Stimulated activated CD8-positive, alpha-beta memory T cell treated with anti-CD3 and anti-CD28 coated beads, Interleukin-4, amount 100 ng/mL, for 1 hour (primary cell): ENCODE results near the gene PTPRK.

ENCODE experiments used
- DNase-seq, 2 donors: peaks; one replicate each; pipeline ENCODE4 v3.0.0-alpha.2; 2020; ENCODE audit warnings: low read depth in 2 of 2, low spot score in 1 of 2

PTPRK gene

GRCh38 chr6:128039543-128039942 lies 480.9 kb downstream of the PTPRK start:
- DNase-seq = no peak

DNA sequence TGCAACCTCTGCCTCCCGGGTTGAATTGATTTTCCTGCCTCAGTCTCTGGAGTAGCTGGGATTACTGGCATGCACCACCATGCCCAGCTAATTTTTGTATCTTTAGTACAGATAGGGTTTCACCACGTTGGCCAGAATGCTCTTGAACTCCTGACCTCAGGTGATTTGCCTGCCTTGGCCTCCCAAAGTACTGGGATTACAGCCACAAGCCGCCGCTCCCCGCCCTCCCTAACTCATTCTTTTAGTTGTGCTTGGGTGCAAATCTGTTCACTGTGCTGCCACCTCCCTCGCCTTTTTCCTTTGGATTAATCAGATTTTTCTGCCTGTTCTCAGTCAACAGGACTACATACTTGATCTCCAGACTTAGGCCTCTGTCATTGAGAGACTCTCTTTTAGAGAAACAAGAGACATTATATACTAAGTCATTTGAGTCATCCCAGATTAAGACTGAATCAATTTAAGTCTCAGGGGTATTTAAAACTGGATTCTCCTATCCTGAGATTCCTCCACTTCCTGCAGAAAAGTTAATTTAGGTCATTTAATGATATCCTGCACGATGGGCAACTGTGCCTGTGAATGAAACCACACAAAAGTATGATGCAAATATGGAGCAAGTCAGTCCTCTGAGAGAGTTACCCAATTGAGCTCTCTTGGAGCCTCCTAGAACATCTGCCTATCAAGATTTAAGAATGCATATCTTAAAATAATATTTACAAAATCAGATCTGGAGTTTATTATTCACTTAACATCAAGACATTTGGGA lies 483.4 kb downstream of the PTPRK start:
- no peak for DNase-seq

DNA sequence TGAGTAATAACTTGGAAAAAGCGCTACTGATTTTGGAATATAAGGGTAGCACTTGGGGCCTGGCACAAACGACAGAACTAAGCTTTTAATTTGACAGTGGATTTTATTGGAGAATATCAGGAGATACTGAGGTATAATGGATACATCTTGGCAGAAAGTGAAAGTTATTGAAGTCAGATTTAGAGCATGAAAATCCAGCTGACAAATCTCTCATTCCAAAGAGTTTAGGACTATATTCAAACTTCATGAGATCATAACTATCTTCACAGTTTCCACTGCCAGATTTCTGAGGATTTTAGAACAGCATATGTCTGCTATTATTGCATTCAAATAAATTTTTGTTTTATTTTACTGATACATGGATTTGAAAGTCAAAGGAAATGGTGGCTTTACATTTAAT lies 487.2 kb downstream of the PTPRK start:
- DNase-seq = no peak

GRCh38 chr6:128032042-128032441 lies 488.4 kb downstream of the PTPRK start:
- DNase-seq = no peak

DNA sequence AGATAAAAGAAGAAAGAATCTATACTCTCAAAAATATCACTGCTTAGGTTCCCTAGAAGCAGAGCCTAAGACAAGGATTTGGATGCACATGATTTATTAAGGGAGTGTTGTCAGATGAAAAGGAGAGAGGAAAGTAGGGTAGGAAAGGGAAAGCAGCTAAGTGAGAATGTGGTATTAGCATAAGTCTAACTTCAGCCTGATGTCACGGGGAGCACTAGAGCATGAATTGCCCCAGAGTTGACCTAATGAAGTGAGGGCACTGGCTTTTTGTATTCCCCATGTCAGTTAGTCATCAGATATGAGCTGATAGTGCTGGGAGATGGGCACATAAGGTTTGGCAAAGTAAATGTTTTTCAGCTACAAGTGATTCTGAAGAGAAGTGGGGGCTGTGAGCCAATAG lies 490.6 kb downstream of the PTPRK start:
- DNase-seq = no peak

GRCh38 chr6:128028183-128028582 lies 492.2 kb downstream of the PTPRK start:
- no peak for DNase-seq

GRCh38 chr6:128025478-128025877 lies 494.9 kb downstream of the PTPRK start:
- DNase-seq = no peak

- no peak for DNase-seq
Measured at GRCh38 chr6:128024969-128025368, 495.4 kb downstream of the PTPRK start.

DNA sequence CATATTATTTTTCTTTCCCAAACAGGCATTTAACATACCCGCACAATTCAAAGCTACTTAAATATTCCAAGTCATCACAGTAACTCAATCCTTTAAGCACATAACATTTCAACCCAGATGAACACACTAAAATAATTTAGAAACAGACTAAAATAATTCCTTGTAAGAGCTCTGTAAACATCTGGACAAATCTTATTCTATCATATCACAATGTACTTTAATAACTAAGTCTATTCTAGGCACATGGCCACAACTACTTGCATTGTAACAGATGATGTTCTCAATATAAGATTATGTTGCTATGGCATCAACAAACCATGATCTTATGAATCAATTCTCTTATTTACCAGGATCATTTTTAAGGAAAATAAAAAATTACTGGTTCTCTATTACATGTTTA lies 496.4 kb downstream of the PTPRK start:
- no peak for DNase-seq

DNA sequence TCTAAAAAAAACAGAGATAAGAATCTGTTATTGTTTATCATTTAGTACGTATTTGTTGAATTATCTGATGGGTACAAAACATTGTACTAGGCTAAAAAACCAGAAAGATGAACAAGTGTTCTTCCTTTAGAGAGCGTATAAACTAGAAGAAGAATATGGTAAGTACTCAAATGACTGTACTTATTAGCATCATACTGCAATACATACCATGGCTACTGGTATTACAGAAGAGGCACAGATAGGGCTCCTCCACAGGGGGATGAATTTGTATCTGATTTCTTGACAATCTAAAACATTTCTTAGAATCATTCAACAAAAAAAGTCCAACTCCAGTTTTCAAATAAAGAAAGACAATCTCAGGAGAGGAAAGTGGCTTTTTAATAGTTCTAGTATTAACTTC lies 501.6 kb downstream of the PTPRK start:
- DNase-seq = no peak

DNA sequence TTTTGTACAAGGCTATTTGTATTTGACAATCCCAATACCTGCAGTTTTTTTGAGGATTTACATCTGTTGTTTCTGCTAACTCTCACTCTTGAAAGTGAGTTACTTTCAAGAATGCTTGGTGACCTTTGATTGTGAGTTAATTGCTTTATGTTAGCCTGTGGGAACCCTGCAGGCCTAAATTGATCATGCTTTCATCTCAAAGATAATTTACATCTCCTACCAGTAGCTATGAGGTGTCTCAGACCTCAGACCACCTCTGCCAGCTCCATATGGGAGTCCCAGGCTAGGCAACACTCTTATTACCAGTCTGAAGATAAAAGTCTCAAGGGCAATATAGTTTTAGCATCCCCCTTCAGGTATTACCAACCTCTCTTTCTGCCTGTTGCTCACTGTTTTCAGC lies 503.1 kb downstream of the PTPRK start:
- DNase-seq = no peak

DNA sequence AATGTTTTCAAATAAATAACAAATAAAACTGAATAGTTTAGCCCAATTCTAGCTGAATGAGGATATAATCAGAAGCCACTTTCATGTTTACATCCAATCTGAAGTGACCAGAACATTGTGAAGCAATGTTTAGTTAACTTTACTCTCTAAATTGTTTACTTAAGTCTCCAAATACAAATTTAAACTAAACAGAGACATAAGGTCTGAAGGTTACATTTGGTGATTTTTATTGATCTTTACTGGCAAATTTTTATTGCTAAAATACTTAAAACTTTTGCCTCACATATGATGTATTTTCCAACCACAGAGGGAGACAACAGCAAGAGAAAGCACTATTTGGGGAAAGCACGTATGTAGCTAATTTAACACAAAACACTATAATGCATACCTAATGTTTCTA lies 512.7 kb downstream of the PTPRK start:
- DNase-seq = no peak

DNA sequence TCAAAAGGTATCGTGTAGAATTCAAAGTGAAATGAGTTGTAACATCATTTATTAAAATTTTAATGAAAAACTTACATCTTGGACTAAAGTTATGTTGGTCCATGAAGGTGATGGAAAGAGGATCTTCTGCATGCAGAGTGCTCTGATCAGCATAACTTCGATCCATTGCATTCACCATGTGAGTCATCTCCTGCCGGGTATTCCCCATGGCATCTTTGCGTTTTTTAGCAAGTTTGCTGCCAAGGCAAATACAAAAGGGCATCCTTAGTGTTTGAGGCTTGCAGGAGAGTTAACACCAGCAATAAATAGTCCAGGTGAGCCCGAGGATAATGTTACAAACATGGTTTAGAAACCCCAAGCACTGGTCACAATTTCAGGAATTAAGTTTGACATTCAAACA lies 515.4 kb downstream of the PTPRK start:
- DNase-seq = no peak

- no peak for DNase-seq
Measured at GRCh38 chr6:128000363-128000762, 520.0 kb downstream of the PTPRK start.

- DNase-seq = no peak
Measured at GRCh38 chr6:127998985-127999384, 521.4 kb downstream of the PTPRK start.

- DNase-seq = no peak
Measured at GRCh38 chr6:127997496-127998164, 522.8 kb downstream of the PTPRK start.

GRCh38 chr6:127996925-127997324 lies 523.5 kb downstream of the PTPRK start:
- DNase-seq = no peak

DNA sequence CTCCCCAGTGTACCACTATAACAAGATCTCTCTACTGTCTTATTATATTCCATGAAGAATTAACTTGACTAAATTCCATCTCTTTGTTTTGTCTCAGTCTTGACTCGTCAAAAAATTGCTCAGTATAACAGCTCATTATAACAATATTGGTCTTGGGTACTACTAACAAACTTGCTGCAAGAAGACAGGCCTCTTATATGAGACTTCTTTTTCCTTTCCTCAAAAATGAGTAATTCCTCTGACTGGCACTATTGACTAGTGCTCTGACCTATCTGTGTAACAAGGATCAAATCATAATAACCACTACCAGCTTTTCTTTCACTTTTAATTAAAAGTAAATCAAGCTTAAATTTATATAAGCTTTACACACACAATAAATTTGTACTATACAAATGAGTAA lies 528.3 kb downstream of the PTPRK start:
- DNase-seq = no peak

- no peak for DNase-seq
Measured at GRCh38 chr6:127990074-127990473, 530.3 kb downstream of the PTPRK start.

DNA sequence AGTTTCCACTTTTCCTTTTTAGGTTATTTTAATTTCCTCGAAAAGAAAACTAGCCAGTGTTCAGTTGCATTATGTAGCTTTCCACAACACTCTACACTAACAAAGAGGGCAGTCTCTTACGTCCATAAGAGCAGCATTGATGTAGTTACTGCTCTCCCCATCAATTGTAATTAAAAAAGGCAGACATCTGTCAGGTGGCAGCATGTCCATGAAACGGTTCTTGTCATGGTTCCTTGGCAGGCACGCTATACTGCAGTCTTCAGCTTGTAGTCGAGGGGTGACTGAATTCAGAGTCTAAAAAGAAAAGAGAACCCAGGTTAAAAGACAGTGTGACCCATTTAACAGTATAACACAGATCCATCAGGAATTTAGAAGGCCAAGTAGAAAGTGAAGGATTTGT lies 539.4 kb downstream of the PTPRK start:
- DNase-seq = no peak

DNA sequence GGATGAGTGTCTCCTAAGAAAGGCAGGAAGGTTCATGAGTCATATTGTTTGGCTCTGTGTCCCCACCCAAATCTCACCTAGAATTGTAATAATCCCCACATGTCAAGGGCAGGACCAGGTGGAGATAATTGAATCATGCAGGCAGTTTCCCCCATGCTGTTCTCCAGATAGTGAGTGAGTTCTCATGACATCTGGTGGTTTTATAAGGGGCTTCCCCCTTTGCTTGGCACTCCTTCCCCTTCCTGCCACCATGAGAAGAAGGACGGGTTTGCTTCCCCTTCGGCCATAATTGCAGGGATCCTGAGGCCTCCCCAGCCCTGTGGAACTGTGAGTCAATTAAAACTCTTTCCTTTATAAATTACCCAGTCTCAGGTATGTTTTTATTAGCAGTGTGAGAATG lies 542.2 kb downstream of the PTPRK start:
- DNase-seq = peak in 1 of 2 donors; percentile 4

GRCh38 chr6:127976796-127977195 lies 543.6 kb downstream of the PTPRK start:
- DNase-seq = no peak

DNA sequence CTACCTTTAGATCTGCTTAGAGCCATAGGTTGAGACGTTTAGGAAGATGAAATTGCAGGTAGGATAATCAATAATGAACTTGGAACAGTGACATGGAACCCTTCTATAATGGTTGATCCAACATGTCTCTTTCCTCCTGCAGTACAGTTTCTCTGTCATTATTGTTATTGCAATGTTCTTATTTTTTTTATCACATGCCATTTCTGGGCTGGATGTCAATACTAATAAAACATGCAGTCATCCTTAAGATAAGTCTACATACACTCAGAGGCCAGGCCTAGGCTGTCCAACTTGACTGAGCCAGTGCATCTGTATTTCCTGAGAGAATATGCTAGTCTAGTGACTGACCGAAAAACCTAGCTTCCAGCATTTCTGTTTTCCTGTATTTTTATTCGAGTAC lies 544.3 kb downstream of the PTPRK start:
- DNase-seq = no peak
